ENCODE measurements around the gene AKT2.

Gene AKT2

DNA sequence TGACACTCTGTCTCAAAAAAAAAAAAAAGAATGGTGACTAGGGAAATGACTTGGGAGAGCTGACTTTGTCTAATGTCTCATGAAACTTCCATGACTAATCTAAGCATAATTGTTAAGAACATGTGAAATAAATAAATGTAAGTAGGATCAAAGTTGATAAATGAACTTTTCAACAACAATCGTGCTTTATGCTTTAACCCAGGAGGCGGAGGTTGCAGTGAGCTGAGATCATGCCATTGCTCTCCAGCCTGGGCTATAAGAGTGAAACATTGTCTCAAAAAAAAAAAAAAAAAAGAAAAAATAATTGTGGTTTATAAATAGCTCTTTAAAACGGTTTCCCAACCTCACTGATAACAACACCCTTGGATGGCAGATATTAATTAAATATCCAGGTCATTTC is 12.9 kb upstream of the AKT2 start:
- no peak for DNase-seq

DNA sequence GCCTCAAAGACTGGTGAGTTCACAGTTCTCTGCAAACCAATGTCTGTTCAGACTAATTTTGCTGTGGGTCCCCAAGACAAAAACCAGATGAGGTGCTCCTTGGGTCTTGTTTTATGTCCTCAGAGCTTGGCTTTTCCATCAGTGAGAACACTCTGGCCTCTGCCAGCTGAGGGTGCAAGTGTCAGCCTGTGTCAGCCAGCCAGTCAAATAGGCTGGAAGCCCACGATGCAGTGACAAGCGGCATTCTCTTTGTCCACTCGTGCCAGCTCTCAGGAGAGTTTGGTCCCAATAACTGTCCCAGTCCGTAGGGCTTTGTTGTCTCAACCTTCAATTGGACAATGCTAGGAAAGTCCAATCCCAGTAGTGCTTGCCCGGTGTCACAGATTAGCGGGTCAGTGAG is 9.4 kb upstream of the AKT2 start:
- no peak for DNase-seq

GRCh38 chr19:40286971-40287421 is 1.9 kb upstream of the AKT2 start:
- DNase-seq, result no peak

- no peak for DNase-seq
These were observed 1.3 kb upstream of the AKT2 start for GRCh38 chr19:40286235-40286970.

DNA sequence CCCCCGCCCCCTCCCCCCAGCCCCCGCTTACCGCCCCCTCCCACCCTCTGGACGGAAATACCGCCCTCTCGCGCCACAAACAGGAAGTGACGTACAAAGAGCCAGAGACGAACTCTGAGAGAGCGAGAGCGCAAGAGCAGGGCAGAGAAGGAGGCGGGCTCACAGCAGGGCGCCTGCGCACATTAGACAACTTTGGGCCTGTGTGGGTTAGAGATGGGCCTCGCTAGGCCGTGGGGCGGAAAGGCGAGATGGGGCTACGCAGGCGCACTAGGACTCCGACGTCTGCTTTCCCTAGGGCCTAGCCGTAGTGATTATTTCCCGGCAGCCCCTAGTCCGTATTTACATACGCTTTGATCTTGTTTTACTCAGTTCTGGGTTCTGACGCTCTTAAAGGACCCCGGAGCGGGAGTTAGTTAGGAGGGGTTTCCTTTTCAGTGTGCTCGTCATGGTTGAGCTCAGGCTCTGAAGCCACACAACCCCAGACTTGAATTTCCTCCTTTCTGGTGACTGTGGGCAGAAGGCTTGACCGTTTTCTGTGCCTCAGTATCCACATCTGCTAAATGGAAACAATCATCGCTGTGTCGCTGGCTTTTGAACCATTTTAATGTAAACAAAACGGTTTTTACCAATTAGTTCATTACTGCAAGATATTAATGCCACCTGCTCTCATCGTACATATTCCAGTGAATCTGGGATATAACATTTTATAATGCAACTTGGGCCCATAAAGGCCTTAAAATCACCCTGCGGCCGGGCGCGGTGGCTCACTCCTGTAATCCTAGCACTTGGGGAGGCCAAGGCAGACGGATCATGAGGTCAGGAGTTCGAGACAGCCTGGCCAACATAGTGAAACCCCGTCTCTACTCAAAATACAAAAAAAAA is 449 bp upstream of the AKT2 start:
- peak; percentile 99 for DNase-seq

GRCh38 chr19:40284251-40284500 is 969 bp downstream of the AKT2 start:
- no peak for DNase-seq

- DNase-seq, result no peak
These were observed 1.5 kb downstream of the AKT2 start for GRCh38 chr19:40283414-40284250.

GRCh38 chr19:40282920-40283319 is 2.2 kb downstream of the AKT2 start:
- no peak for DNase-seq

- DNase-seq, result no peak
These were observed 3.0 kb downstream of the AKT2 start for GRCh38 chr19:40282209-40282580.

DNA sequence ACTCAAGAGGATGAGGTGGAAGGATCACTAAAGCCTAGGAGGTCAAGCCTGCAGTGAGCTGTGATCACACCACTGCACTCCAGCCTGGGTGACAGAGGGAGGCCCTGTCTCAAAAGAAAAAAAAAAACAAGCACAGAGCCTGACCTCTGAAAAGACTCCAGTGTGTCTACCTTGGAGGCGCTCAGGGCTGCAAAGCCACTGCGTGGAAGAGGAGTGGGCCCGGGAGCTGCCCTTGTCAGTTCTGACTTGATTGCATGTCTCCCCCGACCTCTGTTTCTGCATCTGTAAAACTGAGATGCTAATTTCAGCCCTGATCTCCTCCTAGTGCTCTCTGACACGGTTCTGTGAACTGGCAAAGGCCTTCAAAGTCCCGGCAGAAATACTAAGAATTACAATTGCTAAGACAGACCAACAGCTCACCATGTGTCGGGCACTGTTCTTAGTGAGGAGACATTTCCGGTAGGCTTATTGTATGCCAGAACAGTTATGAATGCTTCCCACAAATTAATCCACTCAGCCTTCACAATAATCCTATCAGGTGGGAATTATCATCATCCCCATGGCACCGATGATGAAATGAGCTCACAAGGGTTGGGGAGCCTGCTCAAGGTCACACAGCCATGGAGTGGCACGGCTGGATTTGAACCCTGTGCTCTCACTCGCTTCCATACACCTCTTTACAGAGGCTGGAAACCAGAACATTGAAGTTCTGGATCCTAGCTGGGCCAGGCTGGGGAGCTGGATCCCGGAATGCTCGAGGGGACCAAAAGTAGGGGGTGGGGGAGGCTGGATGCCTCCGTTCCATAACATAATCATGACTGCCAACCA is 3.5 kb downstream of the AKT2 start:
- no peak for DNase-seq

GRCh38 chr19:40280608-40281221 is 4.4 kb downstream of the AKT2 start:
- no peak for DNase-seq

- no peak for DNase-seq
These were observed 5.2 kb downstream of the AKT2 start for GRCh38 chr19:40279761-40280607.

DNA sequence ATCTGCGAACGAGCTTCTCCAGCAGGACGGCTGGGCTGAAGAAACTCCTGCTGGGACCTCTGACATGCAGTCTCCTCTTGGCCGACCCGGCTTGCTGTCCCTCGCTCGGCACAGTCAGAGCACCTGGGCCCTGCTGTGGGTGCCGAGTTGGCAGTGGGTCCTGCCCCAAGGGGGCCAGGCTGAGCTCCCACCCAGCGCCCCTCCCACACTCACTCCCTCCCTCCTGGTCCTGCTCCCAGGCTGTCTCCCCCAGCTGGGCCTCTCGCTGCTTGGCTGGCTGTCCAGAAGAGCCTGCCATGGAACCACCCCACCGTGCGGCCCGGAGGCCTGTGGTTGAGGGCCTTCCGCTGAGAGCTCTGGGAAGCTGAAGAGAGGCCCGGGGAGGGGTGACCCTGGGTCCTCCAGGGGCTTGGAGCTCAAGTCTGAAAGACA is 6.0 kb downstream of the AKT2 start:
- no peak for DNase-seq

DNA sequence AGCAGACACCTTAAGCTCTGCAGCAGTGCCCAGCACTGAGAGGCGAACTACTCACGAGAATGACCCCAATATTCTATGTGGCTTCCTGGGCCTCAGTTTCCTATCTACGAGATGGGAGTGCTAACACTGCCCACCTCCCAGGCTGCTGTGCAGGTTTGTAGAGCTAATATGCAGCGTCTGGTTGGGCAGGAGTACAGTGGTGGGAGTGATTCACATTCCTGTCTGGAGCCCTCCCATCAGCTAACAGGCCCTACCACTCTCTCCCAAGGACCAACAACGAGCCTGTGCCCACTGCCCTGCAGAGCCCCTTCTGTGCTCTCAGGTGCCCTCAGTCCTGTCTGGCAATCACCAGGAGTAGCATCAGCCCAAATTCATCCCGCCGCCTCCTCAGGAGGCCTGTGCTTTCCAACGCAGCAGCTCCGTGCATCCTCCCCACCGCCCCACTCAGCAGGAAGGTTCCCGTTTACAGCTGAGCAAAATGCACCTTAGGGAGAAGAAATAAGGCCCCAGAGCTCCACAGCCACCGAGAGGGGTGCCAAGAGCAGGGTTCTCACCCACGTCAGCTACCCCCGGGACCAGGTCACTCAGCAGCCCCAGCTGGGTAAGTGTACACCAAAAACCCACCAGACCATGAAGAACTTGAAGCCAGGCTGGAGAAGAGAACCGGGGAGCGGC is 6.6 kb downstream of the AKT2 start:
- no peak for DNase-seq

GRCh38 chr19:40277356-40278059 is 7.6 kb downstream of the AKT2 start:
- DNase-seq, result no peak

- DNase-seq, result no peak
These were observed 10.3 kb downstream of the AKT2 start for GRCh38 chr19:40274585-40275544.

DNA sequence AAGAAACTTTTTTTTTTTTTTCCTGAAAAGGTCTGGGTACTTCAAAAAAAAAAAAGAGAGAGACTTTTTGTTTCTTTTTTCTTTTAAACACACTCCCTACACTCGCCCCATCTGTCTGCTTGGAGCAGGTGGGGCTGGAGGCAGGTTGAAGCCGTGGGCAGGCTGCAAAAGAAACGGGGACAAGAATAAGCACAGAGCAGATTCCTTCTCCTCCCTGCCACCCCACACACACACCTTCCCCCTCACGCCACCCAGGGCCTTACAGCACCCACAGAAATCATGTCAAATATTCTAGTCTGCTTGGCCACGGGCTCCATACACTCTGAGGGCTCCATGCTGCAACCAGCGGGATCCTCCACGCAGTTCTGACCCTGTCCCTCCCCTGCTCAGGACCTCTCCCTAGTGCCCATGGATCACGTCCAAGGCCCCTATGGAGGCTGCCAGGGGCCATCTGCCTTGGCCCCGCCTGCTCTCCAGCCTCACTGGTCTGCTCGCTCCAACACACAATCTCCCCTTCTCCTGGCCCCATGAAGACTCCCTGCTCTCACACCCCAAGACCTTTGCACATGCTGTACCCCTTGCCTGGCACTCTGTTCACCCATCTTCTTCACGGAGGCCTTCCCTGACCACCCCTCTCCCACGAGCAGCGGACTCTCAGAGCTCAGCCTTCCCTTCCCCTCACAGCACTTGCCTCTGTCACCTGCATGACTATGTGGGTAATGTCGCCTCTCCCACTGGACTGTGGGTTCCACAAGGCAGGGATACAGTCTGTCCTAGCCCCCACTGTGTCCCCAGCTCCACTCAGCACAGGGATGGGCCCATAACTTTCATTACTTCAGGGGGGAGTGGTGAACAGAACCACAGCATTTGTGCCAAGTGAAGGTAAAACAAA is 11.4 kb downstream of the AKT2 start:
- no peak for DNase-seq

DNA sequence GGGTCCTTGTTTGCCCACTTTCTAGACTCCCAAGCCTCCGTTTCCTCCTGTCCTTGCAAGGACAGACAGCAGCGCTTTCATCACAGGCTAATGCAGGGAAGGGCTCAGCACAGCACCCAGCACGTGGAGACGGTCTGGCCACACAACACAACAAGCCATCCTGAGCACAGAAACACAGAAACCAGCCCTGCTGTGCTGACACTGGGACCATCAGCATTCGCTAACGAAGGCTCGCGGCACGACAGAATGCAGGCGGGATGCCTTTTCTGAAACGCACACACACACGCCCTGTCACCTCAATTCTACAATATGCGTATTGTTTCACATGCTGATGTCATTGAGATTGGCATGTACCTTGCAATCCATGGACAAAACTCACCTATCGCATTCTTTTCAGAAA is 12.9 kb downstream of the AKT2 start:
- no peak for DNase-seq
